ENCODE results near the gene TAF1D. TPM values are rescaled to one million over a fixed set of nuclear protein-coding genes. Genes with fewer than 3 reads are reported as not detected.

TAF1D gene
- total RNA-seq, 1 experiment from 2014 or later: 158 TPM

- TF ChIP-seq EZH2 (IDR thresholded peaks at IDR 0.05; ENCODE audit: low read depth): no peak
- TF ChIP-seq, protein P1, sequence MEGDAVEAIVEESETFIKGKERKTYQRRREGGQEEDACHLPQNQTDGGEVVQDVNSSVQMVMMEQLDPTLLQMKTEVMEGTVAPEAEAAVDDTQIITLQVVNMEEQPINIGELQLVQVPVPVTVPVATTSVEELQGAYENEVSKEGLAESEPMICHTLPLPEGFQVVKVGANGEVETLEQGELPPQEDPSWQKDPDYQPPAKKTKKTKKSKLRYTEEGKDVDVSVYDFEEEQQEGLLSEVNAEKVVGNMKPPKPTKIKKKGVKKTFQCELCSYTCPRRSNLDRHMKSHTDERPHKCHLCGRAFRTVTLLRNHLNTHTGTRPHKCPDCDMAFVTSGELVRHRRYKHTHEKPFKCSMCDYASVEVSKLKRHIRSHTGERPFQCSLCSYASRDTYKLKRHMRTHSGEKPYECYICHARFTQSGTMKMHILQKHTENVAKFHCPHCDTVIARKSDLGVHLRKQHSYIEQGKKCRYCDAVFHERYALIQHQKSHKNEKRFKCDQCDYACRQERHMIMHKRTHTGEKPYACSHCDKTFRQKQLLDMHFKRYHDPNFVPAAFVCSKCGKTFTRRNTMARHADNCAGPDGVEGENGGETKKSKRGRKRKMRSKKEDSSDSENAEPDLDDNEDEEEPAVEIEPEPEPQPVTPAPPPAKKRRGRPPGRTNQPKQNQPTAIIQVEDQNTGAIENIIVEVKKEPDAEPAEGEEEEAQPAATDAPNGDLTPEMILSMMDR (conservative IDR thresholded peaks at IDR 0.05): no peak
- no peaks in the 10 kb centered on the region for H4K20me1 ChIP-seq (ENCODE audit: insufficient read depth)
- H3F3A ChIP-seq (ENCODE audit: insufficient read depth, low read depth): no peaks in the 10 kb centered on the region
- no peaks in the 10 kb centered on the region for H3K79me2 ChIP-seq (ENCODE audit: low read depth)
- H3K4me2 ChIP-seq: no peak overlapping the region
- intact Hi-C loops (cut with micrococcal nuclease; ENCODE audit: unreplicated experiment): no loop called here
- H3K9me3 ChIP-seq (ENCODE audit: insufficient read depth, low read depth): no peaks in the 10 kb centered on the region
- no peak overlapping the region for H3K27ac ChIP-seq
- no peaks in the 10 kb centered on the region for H3K4me1 ChIP-seq (replicated peaks; ENCODE audit: insufficient read depth)
- BruUV-seq (replicated peaks): no TSS peak
- CTCF ChIA-PET: interaction anchor here (0.6 kb wide), 1 partner anchor 27 kb away, joined by 3 read pairs; the partner anchor contains the start of gene MED17
- H3K9me2 ChIP-seq (ENCODE audit: insufficient read depth): no peaks in the 10 kb centered on the region
- DNase-seq: no peak
- no peaks in the 10 kb centered on the region for H3K27me3 ChIP-seq (ENCODE audit: insufficient read depth, low read depth)
- peaks cover 41% of the 10 kb centered on the region for H3K36me3 ChIP-seq (ENCODE audit: low read depth)
- H2AFZ ChIP-seq: no peak overlapping the region
- H3K4me3 ChIP-seq: no peak overlapping the region
- POLR2A ChIA-PET (ENCODE audit: unreplicated experiment): no interaction called here
Measured at GRCh38 chr11:93757301-93757700, 16.0 kb upstream of the TAF1D start.

DNA sequence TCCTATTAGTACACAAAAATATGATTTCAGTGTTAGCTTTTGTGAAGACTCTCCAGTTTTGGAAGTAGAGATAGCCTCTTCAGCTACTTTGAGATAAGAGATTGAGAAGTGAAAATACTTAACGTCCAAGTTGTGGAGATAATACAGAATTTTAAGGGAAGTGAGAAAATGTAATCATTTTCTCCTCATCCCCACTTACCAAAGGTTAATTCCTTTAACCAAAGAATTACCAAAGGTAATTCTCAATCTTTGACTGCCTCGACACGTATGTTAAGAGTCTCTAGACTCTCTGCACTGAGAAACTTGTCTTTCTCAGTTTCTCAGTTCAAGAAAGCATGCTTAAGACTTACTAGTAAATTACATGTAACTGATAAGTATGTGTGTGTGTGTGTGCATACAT is 15.5 kb upstream of the TAF1D start:
- Histone ChIP-seq H3K79me2 (ENCODE audit: low read depth) (no peaks in the 10 kb centered on the region), H4K20me1 (ENCODE audit: insufficient read depth) (no peaks in the 10 kb centered on the region), H3K27me3 (ENCODE audit: insufficient read depth, low read depth) (no peaks in the 10 kb centered on the region), H3K9me2 (ENCODE audit: insufficient read depth) (no peaks in the 10 kb centered on the region), H3K27ac (no peak overlapping the region), H3K9me3 (ENCODE audit: insufficient read depth, low read depth) (no peaks in the 10 kb centered on the region), H3K4me1 (replicated peaks; ENCODE audit: insufficient read depth) (no peaks in the 10 kb centered on the region), H3F3A (ENCODE audit: insufficient read depth, low read depth) (no peaks in the 10 kb centered on the region), H3K4me2 (no peak overlapping the region), H3K36me3 (ENCODE audit: low read depth) (peaks cover 41% of the 10 kb centered on the region), H3K4me3 (no peak overlapping the region), H2AFZ (no peak overlapping the region)
- no TSS peak for BruUV-seq (replicated peaks)
- TF ChIP-seq, protein P1 (conservative IDR thresholded peaks at IDR 0.05): no peak
- no peak for TF ChIP-seq EZH2 (IDR thresholded peaks at IDR 0.05; ENCODE audit: low read depth)
- intact Hi-C loops (cut with micrococcal nuclease; ENCODE audit: unreplicated experiment): no loop called here
- POLR2A ChIA-PET (ENCODE audit: unreplicated experiment): no interaction called here
- CTCF ChIA-PET: no interaction called here
- no peak for DNase-seq

DNA sequence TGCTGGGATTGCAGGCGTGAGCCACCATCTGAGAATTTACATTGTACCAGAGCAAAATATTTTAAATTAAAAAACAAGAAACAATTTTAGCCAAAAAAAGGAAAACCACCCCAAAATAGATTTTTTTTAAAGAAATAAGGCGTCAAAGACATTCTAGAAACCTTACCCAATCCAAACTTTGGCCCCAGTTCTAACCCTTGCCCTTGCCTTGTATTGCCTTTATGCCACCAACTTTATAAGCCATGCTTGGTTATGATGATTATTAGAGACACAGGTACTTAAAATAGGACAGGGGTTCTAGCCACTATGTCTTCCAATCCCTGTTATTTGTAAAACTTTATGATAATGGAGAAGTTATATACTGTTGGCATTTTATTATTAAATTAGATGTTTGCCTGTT is 11.9 kb upstream of the TAF1D start:
- no peak overlapping the region for H3K4me3 ChIP-seq
- no peaks in the 10 kb centered on the region for H3K4me1 ChIP-seq (replicated peaks; ENCODE audit: insufficient read depth)
- H3K4me2 ChIP-seq: no peak overlapping the region
- no peak for DNase-seq
- H3K9me2 ChIP-seq (ENCODE audit: insufficient read depth): no peaks in the 10 kb centered on the region
- intact Hi-C loops (cut with micrococcal nuclease; ENCODE audit: unreplicated experiment): no loop called here
- H2AFZ ChIP-seq: no peak overlapping the region
- BruUV-seq (replicated peaks): no TSS peak
- H3F3A ChIP-seq (ENCODE audit: insufficient read depth, low read depth): peaks cover 8% of the 10 kb centered on the region; the same call in 1 of the 2 replicates
- POLR2A ChIA-PET (ENCODE audit: unreplicated experiment): no interaction called here
- no peaks in the 10 kb centered on the region for H3K79me2 ChIP-seq (ENCODE audit: low read depth)
- H3K36me3 ChIP-seq (ENCODE audit: low read depth): peaks cover 16% of the 10 kb centered on the region
- no peaks in the 10 kb centered on the region for H3K9me3 ChIP-seq (ENCODE audit: insufficient read depth, low read depth)
- CTCF ChIA-PET: no interaction called here
- no peak overlapping the region for H3K27ac ChIP-seq
- no peaks in the 10 kb centered on the region for H4K20me1 ChIP-seq (ENCODE audit: insufficient read depth)
- H3K27me3 ChIP-seq (ENCODE audit: insufficient read depth, low read depth): no peaks in the 10 kb centered on the region
- TF ChIP-seq, protein P1 (conservative IDR thresholded peaks at IDR 0.05): no peak
- TF ChIP-seq EZH2 (IDR thresholded peaks at IDR 0.05; ENCODE audit: low read depth): no peak

Data from PC-9 (cell line).